ENCODE measurements around the gene SDK2.

The SDK2 gene

DNA sequence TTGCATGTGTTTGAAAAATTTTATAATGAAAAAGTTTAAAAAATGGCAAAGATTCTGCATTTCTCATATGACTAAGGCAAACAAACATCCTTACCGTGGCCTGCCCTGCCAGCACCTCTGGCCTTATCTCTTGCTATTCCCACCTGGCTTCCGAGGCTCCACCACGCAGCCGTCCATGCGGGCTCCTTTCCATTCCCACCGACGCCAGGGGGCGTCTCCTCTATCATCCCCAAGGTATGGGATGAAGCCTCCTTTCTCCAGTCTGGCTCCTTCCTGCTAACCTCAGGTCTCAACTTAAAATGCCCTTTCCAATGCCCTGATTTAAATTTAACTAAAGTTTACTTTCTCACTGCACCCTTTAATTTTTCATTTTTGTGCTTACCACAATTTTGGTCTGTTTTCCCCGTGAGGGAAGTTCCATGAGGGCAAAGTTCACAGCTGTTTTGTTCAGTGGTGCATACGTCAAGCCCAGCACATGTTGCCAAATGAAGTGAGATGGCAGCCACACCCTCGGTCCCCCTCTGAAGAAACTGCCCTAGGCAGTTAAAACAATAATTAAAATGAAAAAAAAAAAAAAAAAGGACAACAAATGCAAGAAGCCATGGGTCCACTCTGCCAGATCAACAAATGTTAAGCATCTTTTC, 13.3 kb upstream of the SDK2 start:
- in situ Hi-C loops (cut with HindIII; ENCODE audit: low sequenced_read_pairs), result no loop called here

- in situ Hi-C loops (cut with HindIII; ENCODE audit: low sequenced_read_pairs), result no loop called here
These were observed 10.0 kb upstream of the SDK2 start for GRCh38 chr17:73654241-73654640.

- in situ Hi-C loops (cut with HindIII; ENCODE audit: low sequenced_read_pairs), result no loop called here
These were observed 9.6 kb upstream of the SDK2 start for GRCh38 chr17:73653810-73654209.

- in situ Hi-C loops (cut with HindIII; ENCODE audit: low sequenced_read_pairs), result no loop called here
These were observed 8.7 kb upstream of the SDK2 start for GRCh38 chr17:73652886-73653480.

DNA sequence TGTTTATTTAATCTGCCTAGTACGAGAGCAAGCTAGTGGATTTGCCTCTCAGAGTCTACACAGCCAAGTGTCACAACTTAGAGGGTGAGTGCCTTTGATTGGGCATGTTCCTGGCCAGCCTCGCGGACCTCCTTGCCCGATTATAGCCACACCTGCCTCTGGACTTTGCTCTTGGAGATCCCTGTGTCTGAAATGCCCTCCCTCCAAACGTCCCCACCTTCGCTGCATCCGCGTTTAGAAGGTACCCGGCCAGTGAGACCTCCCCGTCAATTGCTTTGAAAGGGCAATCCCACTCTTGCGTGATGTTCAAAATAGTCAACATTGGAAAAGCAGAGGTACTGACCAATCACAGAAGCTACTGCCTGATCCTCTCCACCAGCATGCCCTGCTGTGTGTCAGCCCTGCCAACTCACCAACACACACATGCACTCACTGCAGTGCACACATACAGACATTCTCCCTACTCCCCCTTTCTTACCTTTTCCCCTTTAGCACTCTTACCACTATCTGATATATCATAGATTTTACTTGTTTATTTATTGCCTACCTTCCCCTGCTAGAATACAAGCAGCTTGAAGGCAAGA, 6.5 kb upstream of the SDK2 start:
- in situ Hi-C loops (cut with HindIII; ENCODE audit: low sequenced_read_pairs), result no loop called here

- in situ Hi-C loops (cut with HindIII; ENCODE audit: low sequenced_read_pairs), result no loop called here
These were observed 5.9 kb upstream of the SDK2 start for GRCh38 chr17:73650140-73650539.

- in situ Hi-C loops (cut with HindIII; ENCODE audit: low sequenced_read_pairs), result no loop called here
These were observed 4.7 kb upstream of the SDK2 start for GRCh38 chr17:73648974-73649373.

- in situ Hi-C loops (cut with HindIII; ENCODE audit: low sequenced_read_pairs), result no loop called here
These were observed 4.2 kb upstream of the SDK2 start for GRCh38 chr17:73648543-73648820.

GRCh38 chr17:73647772-73648542, 3.7 kb upstream of the SDK2 start:
- in situ Hi-C loops (cut with HindIII; ENCODE audit: low sequenced_read_pairs), result no loop called here

- in situ Hi-C loops (cut with HindIII; ENCODE audit: low sequenced_read_pairs), result no loop called here
These were observed 3.1 kb upstream of the SDK2 start for GRCh38 chr17:73647301-73647695.

DNA sequence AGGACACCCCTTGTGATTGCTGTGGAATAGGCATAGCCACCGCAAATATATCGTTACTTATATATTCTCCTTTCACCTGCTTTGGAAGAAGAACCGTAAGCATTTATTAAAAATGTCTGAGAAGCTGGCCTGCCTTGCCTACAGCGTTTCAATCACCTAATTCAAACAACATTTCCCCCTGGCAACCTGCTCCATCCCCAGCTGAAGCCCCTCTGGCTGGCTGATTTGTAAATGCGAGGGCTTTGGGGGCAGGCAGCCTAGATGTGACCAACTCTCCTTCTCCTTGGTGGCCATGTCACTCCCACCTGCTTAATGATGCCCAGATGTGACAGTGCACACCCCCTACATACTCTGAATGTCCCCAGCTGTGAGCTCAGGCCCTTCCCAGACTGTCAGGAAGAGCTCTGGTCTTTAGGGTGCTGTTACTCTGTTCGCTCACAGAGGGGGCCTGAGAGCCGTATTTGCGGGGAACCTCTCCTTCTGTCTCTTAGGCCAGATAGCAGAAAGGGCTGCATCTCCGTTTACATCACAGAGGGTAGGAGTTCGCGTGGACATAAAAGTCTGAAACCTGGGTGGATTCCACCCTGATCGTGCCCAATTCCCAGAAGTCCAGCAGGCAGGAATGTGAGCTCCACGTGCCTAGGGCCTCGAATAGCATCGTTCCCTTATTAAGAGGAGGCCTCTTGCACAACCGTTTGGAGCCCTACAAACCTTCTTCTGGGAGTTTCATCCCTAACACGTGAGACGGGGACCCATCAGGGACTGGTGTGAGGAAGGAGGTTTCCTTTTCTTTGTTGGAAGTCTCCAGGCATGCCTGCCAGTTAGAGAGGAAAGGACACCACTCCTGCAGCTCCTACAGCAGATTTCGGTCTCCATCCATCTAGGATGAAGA, 2.4 kb upstream of the SDK2 start:
- in situ Hi-C loops (cut with HindIII; ENCODE audit: low sequenced_read_pairs), result no loop called here

DNA sequence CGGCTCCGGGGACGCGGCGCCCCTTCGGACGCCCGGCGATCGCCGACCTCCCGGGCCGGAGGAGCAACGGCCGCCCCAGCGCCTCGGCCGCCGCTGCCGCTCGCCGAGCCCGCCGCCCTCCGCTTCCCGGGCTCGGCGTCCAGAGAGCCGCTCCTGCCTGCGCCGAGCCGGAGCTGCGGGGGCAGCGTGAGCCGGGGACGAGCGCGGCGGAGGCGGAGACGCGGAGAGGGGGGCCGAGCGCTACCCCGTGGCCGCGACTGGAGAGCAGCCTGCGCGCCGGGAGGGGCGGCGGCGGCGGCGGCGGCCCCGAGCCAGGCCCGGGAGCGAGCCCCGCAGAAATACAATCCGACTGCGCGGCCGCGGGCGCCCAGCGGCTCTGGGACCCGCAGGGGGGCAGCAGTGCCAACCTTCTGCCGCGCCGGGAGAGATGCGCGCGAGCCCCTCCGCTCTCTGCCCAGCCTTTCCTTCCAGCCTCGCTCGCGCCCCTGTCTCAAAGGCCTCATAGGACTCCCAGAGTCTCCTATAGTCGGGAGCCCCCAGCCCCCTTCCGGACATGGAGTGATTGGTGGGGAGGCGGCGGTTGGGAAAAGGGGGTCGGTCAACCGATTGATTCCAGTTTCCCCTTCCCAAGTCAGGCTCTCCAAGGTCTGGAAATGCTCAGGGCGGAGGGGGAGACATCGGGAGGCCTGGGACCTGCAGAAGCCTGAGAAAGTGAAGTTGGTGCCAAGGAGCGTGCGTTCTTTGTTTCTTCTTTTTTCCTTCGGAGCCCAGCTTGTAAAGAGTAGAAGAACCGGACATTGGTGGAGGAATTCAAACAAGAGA, 1.0 kb upstream of the SDK2 start:
- in situ Hi-C loops (cut with HindIII; ENCODE audit: low sequenced_read_pairs), result no loop called here

GRCh38 chr17:73643852-73644144, 447 bp downstream of the SDK2 start:
- in situ Hi-C loops (cut with HindIII; ENCODE audit: low sequenced_read_pairs), result no loop called here

DNA sequence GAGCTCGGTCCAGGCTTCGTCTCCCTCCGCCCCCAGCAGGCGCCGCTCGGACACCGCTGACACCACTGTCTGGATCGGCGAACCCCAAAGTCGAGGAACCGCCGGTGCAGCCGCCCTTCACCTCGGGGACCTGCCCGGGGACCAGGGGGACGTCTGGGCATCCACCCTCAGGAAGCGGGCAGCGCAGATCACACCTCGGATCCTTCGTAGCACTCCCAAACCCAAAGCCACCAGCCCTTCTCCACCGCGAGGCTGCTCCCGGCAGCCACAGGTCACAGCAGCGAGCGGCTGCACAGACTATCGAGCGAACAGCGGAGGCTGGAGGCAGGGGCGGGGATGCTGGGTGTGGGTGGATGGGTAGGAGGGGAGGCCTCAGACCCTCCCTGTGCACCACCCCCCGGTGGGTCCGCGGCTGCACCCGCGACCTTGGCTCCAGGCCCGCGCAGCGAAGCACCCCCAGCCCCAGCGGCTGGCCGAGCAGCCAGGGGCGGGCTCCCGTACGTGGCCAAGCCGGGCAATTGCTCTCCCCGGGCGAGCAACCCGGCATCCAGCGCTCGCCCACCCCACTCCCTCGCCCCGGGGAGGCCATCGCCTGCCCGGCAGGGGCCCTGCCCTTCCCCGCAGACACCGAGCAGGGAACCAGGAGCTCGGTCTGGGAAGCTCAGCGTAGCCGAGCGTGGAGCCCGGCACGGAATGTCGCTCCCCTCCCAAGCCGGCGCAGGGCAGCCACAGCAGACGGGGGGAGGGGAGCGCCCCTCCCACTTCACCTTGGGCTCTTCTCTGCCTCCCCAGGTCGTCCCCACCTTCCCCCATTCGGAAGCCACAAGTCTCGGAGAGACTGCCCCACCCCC, 1.0 kb downstream of the SDK2 start:
- in situ Hi-C loops (cut with HindIII; ENCODE audit: low sequenced_read_pairs), result no loop called here

- in situ Hi-C loops (cut with HindIII; ENCODE audit: low sequenced_read_pairs), result no loop called here
These were observed 1.6 kb downstream of the SDK2 start for GRCh38 chr17:73642659-73643000.

DNA sequence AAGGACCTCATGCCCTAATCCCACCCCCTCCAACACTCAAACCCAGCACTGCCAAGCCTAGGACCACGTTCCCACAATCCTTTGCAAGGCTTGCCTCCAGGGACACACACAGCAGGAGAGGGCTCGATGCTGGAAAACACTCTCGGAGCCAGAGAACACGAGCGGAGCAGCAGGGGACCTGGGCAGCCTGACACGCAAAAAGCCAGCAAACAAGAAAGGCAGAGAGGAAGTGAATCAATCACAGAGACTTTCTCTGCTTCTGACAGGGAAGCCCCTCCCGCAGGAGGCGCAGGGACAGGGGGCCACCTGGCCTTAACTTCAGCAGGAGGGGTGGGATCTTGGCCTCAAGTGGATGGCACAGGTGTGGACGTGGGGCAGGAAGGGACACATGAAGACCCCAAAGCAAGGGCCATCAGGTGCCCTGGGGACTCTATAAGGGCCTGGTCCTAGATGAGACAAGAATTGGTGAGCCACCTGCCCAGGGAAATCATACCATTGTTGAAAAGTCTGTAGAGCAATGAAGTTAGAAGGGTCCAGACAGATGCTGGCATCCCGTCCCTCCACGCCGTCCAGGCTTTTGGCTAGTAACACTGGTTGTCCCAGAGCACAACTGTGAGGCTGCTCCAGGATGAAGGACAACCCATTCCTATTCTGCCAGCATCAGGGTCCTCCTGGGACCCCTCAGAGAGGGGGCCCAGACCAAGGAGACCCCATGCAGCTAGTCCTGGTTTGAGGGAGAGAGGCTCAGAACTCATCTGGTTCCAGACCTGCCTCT, 2.2 kb downstream of the SDK2 start:
- in situ Hi-C loops (cut with HindIII; ENCODE audit: low sequenced_read_pairs), result no loop called here

DNA sequence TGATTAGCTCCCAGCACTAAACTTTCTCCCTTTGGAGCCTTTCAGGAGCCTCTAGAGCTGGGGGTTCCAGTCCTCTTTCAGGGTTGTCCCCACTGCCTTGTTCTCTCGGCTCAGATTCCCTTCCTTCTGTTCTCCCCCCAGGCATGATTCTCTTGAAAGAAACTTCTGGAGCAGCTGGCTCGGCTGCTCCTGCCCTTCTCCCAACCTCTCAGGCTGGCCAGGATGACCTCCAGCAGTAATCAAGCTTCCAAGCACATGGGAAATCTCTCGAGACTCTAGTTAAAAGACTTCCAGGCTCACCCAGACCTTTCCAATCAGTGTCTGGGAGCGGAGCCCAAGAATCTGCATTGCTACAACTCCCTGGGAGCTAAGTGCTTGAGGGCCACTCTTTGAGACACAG, 3.6 kb downstream of the SDK2 start:
- in situ Hi-C loops (cut with HindIII; ENCODE audit: low sequenced_read_pairs), result no loop called here

DNA sequence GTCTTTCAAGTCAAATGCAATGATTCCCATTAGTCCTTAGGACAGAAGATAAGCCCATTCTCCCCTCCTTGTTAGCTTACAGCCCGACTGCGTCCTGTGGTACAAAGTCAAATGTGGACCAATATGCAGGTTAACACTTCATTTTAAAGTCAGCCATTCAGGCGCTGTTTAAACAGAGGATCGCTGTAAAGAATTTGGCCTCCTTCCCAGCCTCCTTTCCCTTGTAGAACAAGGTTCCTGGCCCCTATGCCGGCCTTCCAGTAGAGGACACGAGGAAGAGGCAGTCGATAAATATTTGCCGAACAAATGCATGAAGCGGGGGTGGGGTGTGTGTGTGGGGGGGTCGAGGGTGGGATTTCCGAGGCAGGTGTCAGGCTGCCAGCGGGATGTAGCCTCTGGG, 4.3 kb downstream of the SDK2 start:
- in situ Hi-C loops (cut with HindIII; ENCODE audit: low sequenced_read_pairs), result no loop called here

DNA sequence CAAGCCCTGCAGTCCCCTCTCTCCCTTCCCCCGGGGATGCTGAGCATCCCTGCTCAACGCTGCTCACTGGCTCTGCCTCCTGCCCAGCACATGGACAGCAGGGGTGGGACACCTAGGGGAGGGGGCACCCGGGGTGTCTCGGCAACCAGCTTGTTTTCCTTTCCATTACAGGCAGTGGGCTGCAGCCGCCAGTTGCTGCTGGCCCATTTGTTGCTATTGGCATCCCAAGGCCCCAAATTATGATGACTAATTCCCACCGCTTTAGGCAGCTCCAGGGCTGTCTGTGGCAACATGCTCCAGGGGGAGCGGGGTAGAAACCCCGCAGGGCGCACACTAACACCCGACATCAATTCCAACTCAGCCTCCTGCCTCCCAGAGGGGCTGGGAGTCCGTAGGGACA, 4.9 kb downstream of the SDK2 start:
- in situ Hi-C loops (cut with HindIII; ENCODE audit: low sequenced_read_pairs), result no loop called here
